OCI-LY1 (cell line): Measurements from ENCODE around the gene IGFALS.

ENCODE experiments used
- H2AFZ ChIP-seq: fragments of 200-600 bp; sonication (generic), shearing (Covaris generic); 2 replicates; pipeline ENCODE4 v1.6.0; 2014; ENCODE audit warnings: antibody characterized with exemption, mild to moderate bottlenecking, low read length
- H3F3A ChIP-seq: fragments of 200-600 bp; sonication (generic), shearing (Covaris generic); 2 replicates; pipeline ENCODE4 v1.6.0; 2014; ENCODE audit warnings: mild to moderate bottlenecking, antibody characterized with exemption, low read length, moderate library complexity; ENCODE audit not compliant: insufficient read depth
- H3K27ac ChIP-seq: fragments of 200-600 bp; sonication (generic); 2 replicates; pipeline ENCODE4 v1.5.1; 2014; ENCODE audit warnings: low read length, mixed run types, mild to moderate bottlenecking, low read depth; ENCODE audit not compliant: poor library complexity, severe bottlenecking
- H3K27me3 ChIP-seq: fragments of 200-600 bp; sonication (generic); 2 replicates; pipeline ENCODE4 v1.6.0; 2014; ENCODE audit warnings: antibody characterized with exemption, mild to moderate bottlenecking, low read length, moderate library complexity; ENCODE audit not compliant: insufficient read depth
- H3K36me3 ChIP-seq: fragments of 200-600 bp; sonication (generic); 2 replicates; pipeline ENCODE4 v1.6.1; 2014; ENCODE audit warnings: mild to moderate bottlenecking, antibody characterized with exemption, low read length, moderate library complexity, mixed read lengths; ENCODE audit not compliant: insufficient read depth
- H3K4me1 ChIP-seq: fragments of 200-600 bp; sonication (generic); 2 replicates; pipeline ENCODE4 v1.5.1; 2014; ENCODE audit warnings: mild to moderate bottlenecking, low read length, moderate library complexity; ENCODE audit not compliant: insufficient read depth, severe bottlenecking
- H3K4me2 ChIP-seq: fragments of 200-600 bp; sonication (generic), shearing (Covaris generic); 2 replicates; pipeline ENCODE4 v1.6.1; 2014; ENCODE audit warnings: low read length
- H3K4me3 ChIP-seq: fragments of 200-600 bp; sonication (generic); 2 replicates; pipeline ENCODE4 v1.5.1; 2014; ENCODE audit warnings: low read length, low read depth, mild to moderate bottlenecking, mixed read lengths; ENCODE audit not compliant: poor library complexity, severe bottlenecking
- H3K79me2 ChIP-seq: fragments of 200-600 bp; shearing (Covaris generic); 2 replicates; pipeline ENCODE4 v1.6.1; 2016; ENCODE audit warnings: mixed run types, low read length, mixed read lengths; ENCODE audit not compliant: insufficient read depth
- H3K9ac ChIP-seq: fragments of 200-600 bp; sonication (generic), shearing (Covaris generic); 2 replicates; pipeline ENCODE4 v1.6.1; 2014; ENCODE audit warnings: mild to moderate bottlenecking, low read length, mixed read lengths
- H3K9me2 ChIP-seq: fragments of 200-600 bp; sonication (generic), shearing (Covaris generic); 2 replicates; pipeline ENCODE4 v1.6.1; 2014; ENCODE audit warnings: low read depth, mild to moderate bottlenecking, low read length, mixed read lengths
- H3K9me3 ChIP-seq: fragments of 200-600 bp; shearing (Covaris generic); 2 replicates; pipeline ENCODE4 v1.6.1; 2014; ENCODE audit warnings: low read length, mixed read lengths
- H4K20me1 ChIP-seq: fragments of 200-600 bp; sonication (generic), shearing (Covaris generic); 2 replicates; pipeline ENCODE4 v1.6.0; 2016; ENCODE audit warnings: mild to moderate bottlenecking, low read length; ENCODE audit not compliant: insufficient read depth
- EZH2 ChIP-seq: fragments of 200-600 bp; sonication (generic), shearing (Covaris generic); IDR thresholded peaks from 2 replicates; pipeline ENCODE4 v1.8.0; 2017; ENCODE audit warnings: borderline replicate concordance, mixed run types, mild to moderate bottlenecking, antibody characterized with exemption, low read length, moderate library complexity, mixed read lengths
- TF ChIP-seq, protein P1 (sequence below): fragments of 200-600 bp; sonication (generic), shearing (Covaris generic); IDR thresholded peaks from 2 replicates; pipeline ENCODE4 v1.5.1; 2017; ENCODE audit warnings: mild to moderate bottlenecking, antibody characterized with exemption, low read length, moderate library complexity, mixed read lengths

The IGFALS gene

DNA sequence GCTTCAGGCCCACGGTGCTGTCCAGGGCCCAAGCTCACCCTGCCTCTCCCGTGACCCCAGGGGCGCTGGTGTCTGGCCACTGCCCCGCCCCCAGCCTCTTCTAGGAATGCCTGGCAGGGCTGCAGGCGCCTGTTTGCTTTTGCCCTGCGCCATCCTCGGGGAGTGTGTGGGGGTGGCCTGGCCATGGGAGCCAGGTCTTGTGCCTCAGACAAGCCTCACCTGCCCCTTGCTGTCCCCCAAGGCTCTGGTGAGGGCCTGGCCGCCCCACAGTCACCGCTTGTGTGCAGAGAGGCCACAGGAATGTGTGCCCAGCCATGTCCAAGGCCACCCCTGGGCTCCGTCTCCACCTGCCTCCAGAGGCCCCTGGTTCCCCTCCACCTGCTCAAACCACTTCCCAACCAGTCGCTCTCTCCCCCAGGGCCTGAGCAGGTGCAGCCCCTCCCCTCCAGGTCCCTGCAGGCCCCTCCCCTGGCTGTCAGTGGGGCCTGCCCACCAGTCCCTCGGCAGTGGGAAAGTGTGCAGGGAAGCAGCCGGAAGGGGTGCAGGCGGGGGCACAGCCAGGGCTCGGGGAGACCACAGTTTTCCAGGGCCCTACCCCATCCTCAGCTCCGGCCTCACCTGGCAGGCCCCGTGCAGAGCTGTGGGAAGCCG lies 841 bp upstream of the IGFALS start:
- Histone ChIP-seq H3K27ac (no peak overlapping the region), H3F3A (no peaks in the 10 kb centered on the region), H3K9me3 (peaks cover 3% of the 10 kb centered on the region; the same call in 1 of the 2 replicates), H3K36me3 (peaks cover 8% of the 10 kb centered on the region), H4K20me1 (no peaks in the 10 kb centered on the region), H3K4me2 (no peak overlapping the region), H3K4me1 (no peaks in the 10 kb centered on the region), H3K27me3 (no peaks in the 10 kb centered on the region), H3K9ac (no peak overlapping the region), H3K79me2 (no peaks in the 10 kb centered on the region), H3K4me3 (no peak overlapping the region), H3K9me2 (no peaks in the 10 kb centered on the region), H2AFZ (no peak overlapping the region)
- TF ChIP-seq, protein P1, sequence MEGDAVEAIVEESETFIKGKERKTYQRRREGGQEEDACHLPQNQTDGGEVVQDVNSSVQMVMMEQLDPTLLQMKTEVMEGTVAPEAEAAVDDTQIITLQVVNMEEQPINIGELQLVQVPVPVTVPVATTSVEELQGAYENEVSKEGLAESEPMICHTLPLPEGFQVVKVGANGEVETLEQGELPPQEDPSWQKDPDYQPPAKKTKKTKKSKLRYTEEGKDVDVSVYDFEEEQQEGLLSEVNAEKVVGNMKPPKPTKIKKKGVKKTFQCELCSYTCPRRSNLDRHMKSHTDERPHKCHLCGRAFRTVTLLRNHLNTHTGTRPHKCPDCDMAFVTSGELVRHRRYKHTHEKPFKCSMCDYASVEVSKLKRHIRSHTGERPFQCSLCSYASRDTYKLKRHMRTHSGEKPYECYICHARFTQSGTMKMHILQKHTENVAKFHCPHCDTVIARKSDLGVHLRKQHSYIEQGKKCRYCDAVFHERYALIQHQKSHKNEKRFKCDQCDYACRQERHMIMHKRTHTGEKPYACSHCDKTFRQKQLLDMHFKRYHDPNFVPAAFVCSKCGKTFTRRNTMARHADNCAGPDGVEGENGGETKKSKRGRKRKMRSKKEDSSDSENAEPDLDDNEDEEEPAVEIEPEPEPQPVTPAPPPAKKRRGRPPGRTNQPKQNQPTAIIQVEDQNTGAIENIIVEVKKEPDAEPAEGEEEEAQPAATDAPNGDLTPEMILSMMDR = no peak
- TF ChIP-seq EZH2 = no peak

DNA sequence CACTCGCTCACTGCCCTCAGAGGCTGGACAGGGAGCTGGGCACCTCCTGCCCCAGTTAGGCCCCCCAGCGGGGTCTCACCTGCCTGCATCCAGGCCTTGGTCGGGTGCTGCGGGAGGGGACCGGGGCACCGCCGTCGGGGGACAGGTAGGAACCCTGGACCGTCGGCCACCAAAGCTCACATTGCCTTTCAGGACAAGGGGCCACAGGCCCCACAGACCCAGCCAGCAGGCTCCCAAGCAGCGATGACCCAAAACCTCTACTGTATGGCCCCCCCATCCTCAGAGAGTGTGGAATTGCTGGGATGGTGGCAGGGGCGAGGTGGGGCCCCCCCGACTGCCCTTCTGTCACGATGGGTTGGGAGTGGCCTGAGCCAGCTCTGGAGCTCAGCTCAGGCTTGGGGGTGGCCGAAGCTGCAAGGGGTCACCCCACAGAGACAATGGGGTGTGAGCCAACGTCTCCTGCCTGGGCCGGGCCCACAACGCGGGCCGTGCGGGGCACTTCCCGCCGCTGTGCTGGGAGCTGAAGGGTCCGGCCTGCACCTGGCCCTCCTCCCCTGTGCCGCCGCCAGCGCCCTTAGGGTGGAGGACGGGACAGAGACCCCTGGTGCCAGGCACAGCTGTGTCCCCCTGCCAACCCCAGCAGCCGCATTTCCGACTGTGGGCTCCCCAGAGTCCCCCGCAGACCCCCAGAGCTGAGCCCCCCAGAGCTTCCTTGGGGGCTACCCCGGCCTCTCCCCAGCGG lies 498 bp downstream of the IGFALS start:
- no peak overlapping the region for H2AFZ ChIP-seq
- no peak overlapping the region for H3K4me3 ChIP-seq
- peaks cover 15% of the 10 kb centered on the region for H3K36me3 ChIP-seq
- no peaks in the 10 kb centered on the region for H3K4me1 ChIP-seq
- no peak overlapping the region for H3K4me2 ChIP-seq
- H4K20me1 ChIP-seq = no peaks in the 10 kb centered on the region
- no peaks in the 10 kb centered on the region for H3F3A ChIP-seq
- H3K9me3 ChIP-seq = peaks cover 2% of the 10 kb centered on the region; the same call in 1 of the 2 replicates
- TF ChIP-seq EZH2 = no peak
- TF ChIP-seq, protein P1 = no peak
- no peaks in the 10 kb centered on the region for H3K9me2 ChIP-seq
- H3K27me3 ChIP-seq = no peaks in the 10 kb centered on the region
- H3K79me2 ChIP-seq = no peaks in the 10 kb centered on the region
- H3K9ac ChIP-seq = no peak overlapping the region
- no peak overlapping the region for H3K27ac ChIP-seq

DNA sequence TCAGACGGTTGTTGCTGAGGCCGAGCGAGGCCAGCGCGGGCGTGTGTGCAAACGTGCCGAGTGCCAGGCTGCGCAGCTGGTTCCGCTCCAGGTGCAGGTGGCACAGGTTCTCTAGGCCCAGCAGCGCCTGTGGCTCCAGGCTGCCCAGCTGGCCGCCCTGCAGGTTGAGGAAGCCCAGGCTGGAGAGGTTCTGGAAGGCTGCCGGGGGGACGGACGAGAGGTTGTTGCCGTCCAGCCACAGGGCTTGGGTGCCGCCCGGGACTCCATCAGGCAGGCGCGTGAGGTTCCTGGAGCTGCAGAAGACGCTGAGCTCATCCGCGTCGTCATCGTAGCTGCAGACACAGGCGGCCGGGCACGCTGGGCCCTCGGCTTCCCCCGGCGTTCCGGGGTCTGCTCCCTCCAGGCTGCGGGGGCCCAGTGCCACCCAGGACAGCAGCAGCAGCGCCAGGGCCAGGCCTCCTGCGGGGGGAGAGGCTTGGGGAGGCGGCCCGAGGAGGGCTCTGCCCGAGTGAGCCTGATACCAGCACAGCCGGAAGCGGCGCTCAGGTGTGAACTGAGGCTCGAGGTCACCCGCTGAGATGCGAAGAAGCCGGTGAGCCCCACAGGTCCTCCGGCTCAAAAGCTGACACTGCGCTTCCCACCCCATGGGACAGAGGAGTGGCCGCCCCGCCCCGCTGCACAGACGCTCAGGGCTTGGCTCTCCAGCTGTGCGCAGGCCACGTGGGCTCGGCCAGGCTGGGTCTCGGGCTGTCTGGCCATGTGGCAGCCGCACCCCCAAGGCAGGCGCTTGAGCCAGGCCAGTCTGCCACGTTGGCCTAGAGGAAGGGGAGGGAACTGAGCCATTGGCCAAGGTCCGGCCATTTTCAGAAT lies 1.3 kb downstream of the IGFALS start:
- no peak overlapping the region for H3K4me2 ChIP-seq
- H3K4me3 ChIP-seq = no peak overlapping the region
- no peak overlapping the region for H3K27ac ChIP-seq
- no peaks in the 10 kb centered on the region for H3K79me2 ChIP-seq
- H3K27me3 ChIP-seq = no peaks in the 10 kb centered on the region
- no peaks in the 10 kb centered on the region for H3K9me3 ChIP-seq
- no peaks in the 10 kb centered on the region for H3K9me2 ChIP-seq
- H3K4me1 ChIP-seq = no peaks in the 10 kb centered on the region
- TF ChIP-seq, protein P1 = no peak
- no peak for TF ChIP-seq EZH2
- no peak overlapping the region for H3K9ac ChIP-seq
- no peaks in the 10 kb centered on the region for H4K20me1 ChIP-seq
- peaks cover 19% of the 10 kb centered on the region for H3K36me3 ChIP-seq
- H3F3A ChIP-seq = no peaks in the 10 kb centered on the region
- H2AFZ ChIP-seq = no peak overlapping the region
